ENCODE results near the gene FBXL20.

The FBXL20 gene

DNA sequence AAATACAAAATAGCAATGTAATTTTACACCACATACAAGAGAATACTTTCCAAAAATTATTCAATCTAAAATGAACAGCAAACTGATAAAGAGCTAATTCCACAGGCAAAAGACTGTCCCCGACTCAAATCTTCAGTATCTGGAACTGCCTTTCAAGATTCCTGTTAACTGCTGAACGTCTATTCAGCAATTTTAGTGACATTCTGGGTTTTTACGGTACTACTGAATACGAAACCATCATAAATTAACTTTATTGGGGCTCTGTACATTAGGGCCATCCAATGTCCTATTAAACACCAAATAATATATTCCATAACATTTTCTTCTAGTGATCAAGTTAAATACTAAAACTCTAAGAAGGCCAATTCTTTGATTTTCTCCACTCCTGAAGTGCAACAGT lies 1.6 kb downstream of the FBXL20 start (continued):
- TF ChIP-seq CSDC2 (CRISPR knock-in tag; IDR thresholded peaks at IDR 0.05): no peak
- TF ChIP-seq, protein P1, sequence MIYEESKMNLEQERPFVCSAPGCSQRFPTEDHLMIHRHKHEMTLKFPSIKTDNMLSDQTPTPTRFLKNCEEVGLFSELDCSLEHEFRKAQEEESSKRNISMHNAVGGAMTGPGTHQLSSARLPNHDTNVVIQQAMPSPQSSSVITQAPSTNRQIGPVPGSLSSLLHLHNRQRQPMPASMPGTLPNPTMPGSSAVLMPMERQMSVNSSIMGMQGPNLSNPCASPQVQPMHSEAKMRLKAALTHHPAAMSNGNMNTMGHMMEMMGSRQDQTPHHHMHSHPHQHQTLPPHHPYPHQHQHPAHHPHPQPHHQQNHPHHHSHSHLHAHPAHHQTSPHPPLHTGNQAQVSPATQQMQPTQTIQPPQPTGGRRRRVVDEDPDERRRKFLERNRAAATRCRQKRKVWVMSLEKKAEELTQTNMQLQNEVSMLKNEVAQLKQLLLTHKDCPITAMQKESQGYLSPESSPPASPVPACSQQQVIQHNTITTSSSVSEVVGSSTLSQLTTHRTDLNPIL (CRISPR knock-in tag; IDR thresholded peaks at IDR 0.05; ENCODE audit: low read depth): no peak

DNA sequence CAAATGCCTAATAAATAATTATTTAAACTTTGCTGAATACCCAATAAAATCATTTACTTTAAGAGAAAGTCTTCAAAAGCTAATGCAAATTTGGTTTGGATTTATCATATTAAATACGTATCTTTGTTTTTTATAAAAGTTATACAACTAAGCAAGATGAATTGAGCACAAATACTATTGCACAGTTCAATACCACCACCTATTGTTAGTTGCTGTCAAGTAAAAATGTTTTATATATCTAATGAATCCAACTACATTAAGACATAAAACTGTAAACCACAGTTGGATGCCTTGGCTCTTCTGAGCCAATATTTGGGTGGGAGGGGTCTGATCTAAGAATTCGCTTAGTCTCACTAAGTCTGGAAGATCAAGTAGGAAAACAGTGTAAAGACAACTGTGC lies 7.7 kb downstream of the FBXL20 start:
- no peak; the same call in 2 of the 3 replicates for ATAC-seq
- TF ChIP-seq ZC3H10 (CRISPR knock-in tag; IDR thresholded peaks at IDR 0.05) (no peak), PPARA (CRISPR knock-in tag; IDR thresholded peaks at IDR 0.05; ENCODE audit: borderline replicate concordance) (no peak), TOX (CRISPR knock-in tag; IDR thresholded peaks at IDR 0.05; ENCODE audit: borderline replicate concordance) (no peak), ZFP30 (CRISPR knock-in tag; IDR thresholded peaks at IDR 0.05) (no peak), ZFP3 (CRISPR knock-in tag; IDR thresholded peaks at IDR 0.05) (no peak), ESRRG (CRISPR knock-in tag; IDR thresholded peaks at IDR 0.05) (no peak)
- TF ChIP-seq, protein P2, sequence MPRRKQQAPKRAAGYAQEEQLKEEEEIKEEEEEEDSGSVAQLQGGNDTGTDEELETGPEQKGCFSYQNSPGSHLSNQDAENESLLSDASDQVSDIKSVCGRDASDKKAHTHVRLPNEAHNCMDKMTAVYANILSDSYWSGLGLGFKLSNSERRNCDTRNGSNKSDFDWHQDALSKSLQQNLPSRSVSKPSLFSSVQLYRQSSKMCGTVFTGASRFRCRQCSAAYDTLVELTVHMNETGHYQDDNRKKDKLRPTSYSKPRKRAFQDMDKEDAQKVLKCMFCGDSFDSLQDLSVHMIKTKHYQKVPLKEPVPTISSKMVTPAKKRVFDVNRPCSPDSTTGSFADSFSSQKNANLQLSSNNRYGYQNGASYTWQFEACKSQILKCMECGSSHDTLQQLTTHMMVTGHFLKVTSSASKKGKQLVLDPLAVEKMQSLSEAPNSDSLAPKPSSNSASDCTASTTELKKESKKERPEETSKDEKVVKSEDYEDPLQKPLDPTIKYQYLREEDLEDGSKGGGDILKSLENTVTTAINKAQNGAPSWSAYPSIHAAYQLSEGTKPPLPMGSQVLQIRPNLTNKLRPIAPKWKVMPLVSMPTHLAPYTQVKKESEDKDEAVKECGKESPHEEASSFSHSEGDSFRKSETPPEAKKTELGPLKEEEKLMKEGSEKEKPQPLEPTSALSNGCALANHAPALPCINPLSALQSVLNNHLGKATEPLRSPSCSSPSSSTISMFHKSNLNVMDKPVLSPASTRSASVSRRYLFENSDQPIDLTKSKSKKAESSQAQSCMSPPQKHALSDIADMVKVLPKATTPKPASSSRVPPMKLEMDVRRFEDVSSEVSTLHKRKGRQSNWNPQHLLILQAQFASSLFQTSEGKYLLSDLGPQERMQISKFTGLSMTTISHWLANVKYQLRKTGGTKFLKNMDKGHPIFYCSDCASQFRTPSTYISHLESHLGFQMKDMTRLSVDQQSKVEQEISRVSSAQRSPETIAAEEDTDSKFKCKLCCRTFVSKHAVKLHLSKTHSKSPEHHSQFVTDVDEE (CRISPR knock-in tag; IDR thresholded peaks at IDR 0.05): no peak

DNA sequence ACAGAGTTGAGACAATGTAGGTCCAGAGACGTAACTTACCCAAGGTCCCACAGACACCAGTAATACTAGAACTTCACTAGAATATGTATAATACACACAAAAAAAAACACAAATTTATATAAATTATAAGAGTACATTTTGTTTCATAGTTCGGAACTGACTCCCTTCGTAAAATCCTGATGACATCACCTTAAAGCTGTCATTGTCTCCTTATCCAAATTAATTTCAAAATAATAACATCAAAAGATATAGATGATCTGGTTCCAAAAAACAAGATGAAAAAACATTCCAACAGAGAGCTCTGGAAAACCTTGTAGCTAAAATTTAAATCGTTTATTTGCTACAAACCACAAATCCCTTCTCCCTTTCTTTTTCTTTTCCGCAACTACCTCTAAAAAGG lies 10.0 kb downstream of the FBXL20 start:
- TF ChIP-seq SNAI2 (CRISPR knock-in tag; IDR thresholded peaks at IDR 0.05) (no peak), ESRRG (CRISPR knock-in tag; IDR thresholded peaks at IDR 0.05) (no peak), ZNF565 (CRISPR knock-in tag; conservative IDR thresholded peaks at IDR 0.05; ENCODE audit: low read depth) (no peak), ZFP30 (CRISPR knock-in tag; IDR thresholded peaks at IDR 0.05) (no peak), OSR1 (CRISPR knock-in tag; IDR thresholded peaks at IDR 0.05) (no peak), TCF4 (CRISPR knock-in tag; IDR thresholded peaks at IDR 0.05; ENCODE audit: borderline replicate concordance) (no peak), ARNTL (CRISPR knock-in tag; IDR thresholded peaks at IDR 0.05; ENCODE audit: borderline replicate concordance, low read depth) (no peak), ZNF70 (CRISPR knock-in tag; IDR thresholded peaks at IDR 0.05) (no peak), ZNF8 (CRISPR knock-in tag; IDR thresholded peaks at IDR 0.05) (no peak), GLIS3 (CRISPR knock-in tag; IDR thresholded peaks at IDR 0.05) (no peak), ZC3H10 (CRISPR knock-in tag; IDR thresholded peaks at IDR 0.05) (no peak), CSDC2 (CRISPR knock-in tag; IDR thresholded peaks at IDR 0.05) (no peak)
- TF ChIP-seq, protein P3, sequence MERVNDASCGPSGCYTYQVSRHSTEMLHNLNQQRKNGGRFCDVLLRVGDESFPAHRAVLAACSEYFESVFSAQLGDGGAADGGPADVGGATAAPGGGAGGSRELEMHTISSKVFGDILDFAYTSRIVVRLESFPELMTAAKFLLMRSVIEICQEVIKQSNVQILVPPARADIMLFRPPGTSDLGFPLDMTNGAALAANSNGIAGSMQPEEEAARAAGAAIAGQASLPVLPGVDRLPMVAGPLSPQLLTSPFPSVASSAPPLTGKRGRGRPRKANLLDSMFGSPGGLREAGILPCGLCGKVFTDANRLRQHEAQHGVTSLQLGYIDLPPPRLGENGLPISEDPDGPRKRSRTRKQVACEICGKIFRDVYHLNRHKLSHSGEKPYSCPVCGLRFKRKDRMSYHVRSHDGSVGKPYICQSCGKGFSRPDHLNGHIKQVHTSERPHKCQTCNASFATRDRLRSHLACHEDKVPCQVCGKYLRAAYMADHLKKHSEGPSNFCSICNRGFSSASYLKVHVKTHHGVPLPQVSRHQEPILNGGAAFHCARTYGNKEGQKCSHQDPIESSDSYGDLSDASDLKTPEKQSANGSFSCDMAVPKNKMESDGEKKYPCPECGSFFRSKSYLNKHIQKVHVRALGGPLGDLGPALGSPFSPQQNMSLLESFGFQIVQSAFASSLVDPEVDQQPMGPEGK (CRISPR knock-in tag; IDR thresholded peaks at IDR 0.05; ENCODE audit: borderline replicate concordance): no peak
- TF ChIP-seq, protein P1 (CRISPR knock-in tag; IDR thresholded peaks at IDR 0.05; ENCODE audit: low read depth): no peak
- TF ChIP-seq, protein P2 (CRISPR knock-in tag; IDR thresholded peaks at IDR 0.05): no peak
- TF ChIP-seq, protein P4, sequence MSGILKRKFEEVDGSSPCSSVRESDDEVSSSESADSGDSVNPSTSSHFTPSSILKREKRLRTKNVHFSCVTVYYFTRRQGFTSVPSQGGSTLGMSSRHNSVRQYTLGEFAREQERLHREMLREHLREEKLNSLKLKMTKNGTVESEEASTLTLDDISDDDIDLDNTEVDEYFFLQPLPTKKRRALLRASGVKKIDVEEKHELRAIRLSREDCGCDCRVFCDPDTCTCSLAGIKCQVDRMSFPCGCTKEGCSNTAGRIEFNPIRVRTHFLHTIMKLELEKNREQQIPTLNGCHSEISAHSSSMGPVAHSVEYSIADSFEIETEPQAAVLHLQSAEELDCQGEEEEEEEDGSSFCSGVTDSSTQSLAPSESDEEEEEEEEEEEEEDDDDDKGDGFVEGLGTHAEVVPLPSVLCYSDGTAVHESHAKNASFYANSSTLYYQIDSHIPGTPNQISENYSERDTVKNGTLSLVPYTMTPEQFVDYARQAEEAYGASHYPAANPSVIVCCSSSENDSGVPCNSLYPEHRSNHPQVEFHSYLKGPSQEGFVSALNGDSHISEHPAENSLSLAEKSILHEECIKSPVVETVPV (CRISPR knock-in tag; IDR thresholded peaks at IDR 0.05): no peak

More for the DNA sequence above, 10.0 kb downstream of the FBXL20 start:
- no peak for ATAC-seq
